ENCODE measurements around the gene KL.

Gene KL

DNA sequence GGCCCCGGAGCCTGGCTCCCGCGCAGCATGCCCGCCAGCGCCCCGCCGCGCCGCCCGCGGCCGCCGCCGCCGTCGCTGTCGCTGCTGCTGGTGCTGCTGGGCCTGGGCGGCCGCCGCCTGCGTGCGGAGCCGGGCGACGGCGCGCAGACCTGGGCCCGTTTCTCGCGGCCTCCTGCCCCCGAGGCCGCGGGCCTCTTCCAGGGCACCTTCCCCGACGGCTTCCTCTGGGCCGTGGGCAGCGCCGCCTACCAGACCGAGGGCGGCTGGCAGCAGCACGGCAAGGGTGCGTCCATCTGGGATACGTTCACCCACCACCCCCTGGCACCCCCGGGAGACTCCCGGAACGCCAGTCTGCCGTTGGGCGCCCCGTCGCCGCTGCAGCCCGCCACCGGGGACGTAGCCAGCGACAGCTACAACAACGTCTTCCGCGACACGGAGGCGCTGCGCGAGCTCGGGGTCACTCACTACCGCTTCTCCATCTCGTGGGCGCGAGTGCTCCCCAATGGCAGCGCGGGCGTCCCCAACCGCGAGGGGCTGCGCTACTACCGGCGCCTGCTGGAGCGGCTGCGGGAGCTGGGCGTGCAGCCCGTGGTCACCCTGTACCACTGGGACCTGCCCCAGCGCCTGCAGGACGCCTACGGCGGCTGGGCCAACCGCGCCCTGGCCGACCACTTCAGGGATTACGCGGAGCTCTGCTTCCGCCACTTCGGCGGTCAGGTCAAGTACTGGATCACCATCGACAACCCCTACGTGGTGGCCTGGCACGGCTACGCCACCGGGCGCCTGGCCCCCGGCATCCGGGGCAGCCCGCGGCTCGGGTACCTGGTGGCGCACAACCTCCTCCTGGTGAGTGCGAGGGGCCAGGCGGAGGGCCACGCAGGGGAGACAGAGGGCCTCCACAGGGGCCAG is at the start of gene KL:
TSS of gene KL (plus strand) at position 10 of the 909 bp plus-strand sequence. CDS start at position 28, 18 bp downstream.
- DNase-seq: peak in 2 of 58 donors; percentile 4 to 11

DNA sequence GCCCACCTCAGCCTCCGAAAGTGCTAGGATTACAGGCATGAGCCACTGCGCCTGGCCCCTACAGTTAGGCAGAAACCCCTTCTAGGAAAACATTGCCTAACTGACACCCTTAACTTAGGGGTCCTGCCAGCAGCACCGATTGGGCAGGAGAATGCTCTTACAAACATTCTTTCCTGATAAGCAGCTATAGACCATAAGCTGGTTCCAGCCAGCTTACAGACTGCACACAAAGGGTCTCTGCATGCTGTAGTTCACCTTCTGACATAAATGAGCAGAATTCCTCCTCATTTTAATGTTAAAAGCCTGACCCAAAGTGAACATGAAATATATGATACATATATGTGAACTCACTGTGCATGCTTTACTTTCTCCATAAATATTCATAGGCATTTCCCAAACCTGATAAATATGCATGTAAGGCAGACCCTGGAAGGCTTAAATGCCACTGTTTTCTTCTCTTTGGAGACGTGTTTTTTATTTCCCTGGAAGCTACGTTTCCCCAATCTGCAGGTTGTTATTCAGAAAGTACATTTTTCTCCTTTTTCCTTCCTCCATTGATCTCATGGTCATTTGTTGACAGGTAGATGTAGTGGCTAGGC is 48.5 kb upstream of the KL start:
- DNase-seq: no peak

GRCh38 chr13:32968316-32968715 is 47.9 kb upstream of the KL start:
- DNase-seq: no peak

DNA sequence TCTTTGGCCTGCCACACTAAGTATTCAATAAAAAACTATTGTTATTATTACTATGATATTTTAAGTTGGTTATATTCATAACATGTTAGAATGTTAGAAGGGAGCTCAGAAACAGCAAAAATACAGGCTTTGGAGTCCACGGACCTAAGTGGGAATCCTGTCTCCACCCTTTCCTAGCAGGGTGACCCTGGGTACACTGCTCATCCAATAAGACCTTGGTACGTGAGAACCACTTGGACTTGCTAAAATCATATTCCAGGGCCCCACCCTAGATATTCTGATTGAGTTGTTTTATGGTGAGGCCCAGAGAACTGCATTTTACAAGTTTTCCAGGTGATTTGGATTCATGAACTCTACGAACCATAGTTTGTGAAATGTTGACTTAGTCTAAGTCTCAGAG is 47.4 kb upstream of the KL start:
- DNase-seq: no peak

GRCh38 chr13:32969516-32969941 is 46.7 kb upstream of the KL start:
- DNase-seq: peak in 1 of 58 donors; percentile 10

DNA sequence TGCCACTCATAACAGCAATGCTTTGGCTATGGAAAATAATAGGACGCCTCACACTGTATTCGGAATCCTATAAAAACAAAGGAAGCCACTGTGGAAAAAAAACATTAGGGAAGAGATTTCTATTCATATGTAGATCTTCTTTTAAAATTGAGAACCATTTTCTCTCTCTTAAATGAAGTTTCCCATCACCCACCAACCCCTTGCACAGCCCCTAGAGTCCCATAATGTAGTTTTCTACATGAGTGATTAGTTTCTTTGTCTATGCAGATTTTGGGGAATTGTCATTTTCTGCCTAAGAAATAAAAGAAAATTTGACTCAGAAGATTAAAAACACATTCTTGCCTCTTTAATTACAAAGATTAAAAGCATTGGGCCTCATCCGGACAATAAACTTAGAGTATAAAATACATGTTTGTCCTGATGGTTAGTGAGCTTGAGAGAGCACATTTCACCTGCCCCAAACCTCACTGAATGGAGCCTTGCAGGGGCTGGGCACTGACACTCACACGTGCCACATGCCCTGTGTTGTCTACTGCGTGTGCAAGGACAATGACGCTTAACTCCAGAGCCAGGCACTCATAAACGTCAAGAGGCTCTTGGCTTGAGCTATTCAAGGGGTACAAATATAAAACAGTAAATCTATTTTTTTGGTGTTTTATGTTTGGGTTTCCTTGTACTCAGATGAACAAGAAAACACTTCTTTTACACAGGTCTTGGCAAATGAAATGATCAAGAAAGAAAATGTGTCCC is 40.0 kb upstream of the KL start:
- peak in 1 of 58 donors; percentile 1 for DNase-seq

DNA sequence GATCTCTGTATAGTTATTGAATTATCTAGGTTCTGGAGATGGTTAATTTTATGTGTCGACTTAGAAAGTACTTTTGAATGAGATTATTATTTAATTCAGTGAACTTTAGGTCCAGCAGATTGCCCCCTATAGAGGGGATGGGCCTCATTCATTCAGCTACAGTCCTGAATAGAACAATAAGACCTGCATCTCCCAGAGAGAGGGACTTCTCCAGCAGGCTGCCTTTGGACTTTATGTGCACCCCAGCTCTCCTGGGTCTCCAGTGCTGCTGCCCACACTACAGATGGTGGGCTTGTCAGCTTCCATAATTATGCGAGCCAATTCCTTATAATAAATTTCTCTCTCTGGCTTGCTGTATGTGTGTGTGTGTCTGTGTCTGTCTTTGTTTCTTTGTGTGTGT is 39.3 kb upstream of the KL start:
- no peak for DNase-seq

DNA sequence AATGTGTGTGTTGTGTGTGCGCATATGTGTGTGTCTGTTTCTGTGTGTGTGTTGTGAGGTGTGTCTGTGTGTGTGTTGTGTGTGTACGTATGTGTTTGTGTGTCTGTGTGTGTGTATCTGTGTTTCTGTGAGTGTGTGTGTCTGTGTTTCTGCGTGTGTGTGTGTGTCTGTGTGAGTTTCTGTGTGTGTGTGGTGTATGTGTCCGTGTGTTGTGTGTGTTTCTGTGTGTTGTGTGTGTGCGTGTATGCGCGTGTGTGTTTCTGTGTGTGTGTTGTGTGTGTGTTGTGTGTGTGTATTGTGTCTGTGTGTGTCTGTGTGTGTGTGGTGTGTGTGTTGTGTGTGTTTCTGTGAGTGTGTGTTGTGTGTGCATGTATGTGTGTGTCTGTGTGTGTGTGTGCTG is 38.9 kb upstream of the KL start:
- no peak for DNase-seq

DNA sequence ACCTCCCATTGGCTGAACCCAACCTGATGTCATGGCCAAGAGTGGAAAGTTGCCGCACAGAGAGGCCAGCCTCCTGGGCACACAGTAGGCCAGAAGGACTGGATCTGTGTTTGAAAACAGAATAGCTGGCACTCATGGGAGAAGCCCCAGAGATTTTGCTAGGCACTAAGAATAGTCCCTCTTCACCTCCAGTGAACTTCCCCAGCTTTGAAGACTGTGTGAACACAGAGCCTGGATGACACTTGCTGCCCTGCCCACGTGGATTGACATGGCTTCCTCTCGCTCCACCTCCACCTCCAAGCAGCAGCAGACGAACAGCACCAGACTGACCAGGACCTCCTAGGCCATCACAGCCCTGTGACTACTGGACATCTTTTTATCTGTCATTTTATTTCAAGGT is 37.9 kb upstream of the KL start:
- DNase-seq: no peak

DNA sequence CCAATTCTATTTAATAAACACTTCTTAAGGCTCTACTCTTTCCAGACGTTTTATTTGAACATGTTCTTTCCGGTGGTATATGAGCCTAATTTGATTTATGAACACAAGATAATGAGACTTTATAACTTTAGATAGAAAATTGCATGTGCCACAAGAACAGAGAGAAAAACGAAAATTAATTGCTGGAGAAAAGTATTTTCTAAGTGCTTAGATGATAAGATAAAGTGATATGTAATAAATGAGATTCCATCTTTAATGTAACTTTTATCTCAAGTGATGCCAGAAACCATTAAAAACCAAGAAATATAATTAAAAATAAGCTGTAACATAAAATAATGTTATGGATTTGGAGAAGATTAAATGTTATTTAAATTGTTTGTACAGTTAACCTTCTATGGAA is 33.2 kb upstream of the KL start:
- no peak for DNase-seq

DNA sequence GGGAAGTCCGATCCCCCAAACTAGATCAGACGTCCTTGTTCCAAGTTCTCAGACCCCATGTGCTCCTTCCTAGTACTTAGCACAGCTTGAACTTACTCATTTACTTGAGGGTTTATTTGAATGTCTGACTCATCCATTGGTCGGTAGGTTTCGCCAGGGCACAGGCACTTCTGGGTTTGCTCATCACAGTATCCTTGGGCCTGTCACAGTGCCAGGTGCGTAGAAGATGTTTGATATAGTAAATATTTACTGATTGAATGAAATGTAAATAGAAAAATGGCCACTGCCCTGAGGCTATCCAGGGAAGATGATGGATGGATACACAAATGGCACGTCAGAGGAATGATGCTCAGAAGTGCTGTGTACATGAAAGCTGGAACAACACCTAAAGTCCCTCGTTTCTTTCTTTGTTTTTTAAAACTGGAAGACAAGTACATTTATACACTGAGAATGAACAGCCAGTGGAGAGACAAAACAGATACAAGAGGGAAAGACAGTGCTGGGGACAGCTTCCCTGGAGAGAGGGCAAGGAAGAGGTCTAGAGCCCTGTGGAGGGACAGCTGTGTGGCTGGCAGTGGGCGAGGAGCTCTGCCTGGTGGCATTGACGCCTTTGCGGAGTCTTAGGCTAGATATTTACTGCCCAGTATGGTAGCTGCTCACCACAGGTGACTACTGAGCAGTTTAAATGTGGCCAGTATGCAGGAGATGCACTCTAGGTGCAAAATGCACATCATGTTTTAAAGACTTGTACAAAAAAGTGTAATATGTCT is 31.2 kb upstream of the KL start:
- DNase-seq: no peak

- no peak for DNase-seq
Measured at GRCh38 chr13:32986552-32986951, 29.7 kb upstream of the KL start.

- DNase-seq: no peak
Measured at GRCh38 chr13:32987462-32987861, 28.8 kb upstream of the KL start.

GRCh38 chr13:32988608-32989289 is 27.5 kb upstream of the KL start:
- no peak for DNase-seq

DNA sequence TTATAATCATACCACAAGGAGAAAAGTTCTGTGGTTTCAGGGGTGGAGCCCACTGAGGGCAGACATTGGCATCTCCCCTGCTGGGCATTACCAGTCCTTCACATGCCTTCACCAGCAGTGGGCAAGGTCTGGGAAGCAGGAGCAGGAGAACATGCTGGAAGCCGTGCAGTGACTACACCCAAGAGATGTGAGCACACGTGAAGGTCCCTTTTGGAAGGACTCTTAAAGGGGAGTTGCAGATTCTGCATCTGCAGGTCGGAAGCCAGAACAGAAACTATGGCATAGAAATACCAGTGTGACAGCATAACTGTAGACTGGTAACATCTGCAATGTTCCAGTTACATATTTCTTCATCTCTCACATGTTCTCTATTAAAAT is 26.9 kb upstream of the KL start:
- DNase-seq: no peak

- no peak for DNase-seq
Measured at GRCh38 chr13:32989942-32990341, 26.3 kb upstream of the KL start.

DNA sequence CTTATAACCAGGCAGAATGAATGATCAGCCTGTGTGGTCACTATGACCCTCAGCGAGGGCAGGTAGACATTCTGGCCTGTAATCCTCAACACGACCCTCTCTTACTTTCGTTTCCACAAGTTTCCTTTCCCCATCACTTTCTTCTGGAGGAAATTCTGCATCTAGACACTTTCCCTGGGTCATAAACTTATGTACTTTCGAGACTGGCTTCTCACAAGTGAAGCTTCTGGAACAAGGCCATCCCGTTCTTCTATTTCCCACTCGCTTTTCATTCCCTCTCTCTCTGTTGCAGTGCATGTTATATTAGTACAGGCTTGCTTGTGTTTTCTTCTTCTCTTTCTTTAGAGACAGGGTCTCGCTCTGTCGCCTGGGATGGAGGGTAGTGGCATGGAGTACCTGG is 23.1 kb upstream of the KL start:
- DNase-seq: no peak

DNA sequence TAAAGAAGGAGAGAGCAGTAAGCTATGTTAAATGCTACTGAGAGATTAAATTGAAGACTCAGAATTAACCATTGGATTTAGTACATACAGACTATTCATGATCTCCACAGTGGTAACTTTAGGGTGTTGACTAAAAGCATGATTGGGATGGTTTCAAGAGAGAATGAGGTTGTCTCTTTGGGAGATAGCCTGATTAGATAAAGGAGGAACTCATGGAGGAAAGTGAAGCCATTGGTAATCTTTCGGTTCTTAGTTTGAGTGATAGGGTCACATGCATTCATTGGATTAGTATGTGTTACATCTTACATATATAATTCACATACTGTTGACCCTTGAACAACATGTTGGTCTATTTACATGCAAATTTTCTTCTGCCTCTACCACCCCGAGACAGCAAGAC is 18.8 kb upstream of the KL start:
- no peak for DNase-seq

DNA sequence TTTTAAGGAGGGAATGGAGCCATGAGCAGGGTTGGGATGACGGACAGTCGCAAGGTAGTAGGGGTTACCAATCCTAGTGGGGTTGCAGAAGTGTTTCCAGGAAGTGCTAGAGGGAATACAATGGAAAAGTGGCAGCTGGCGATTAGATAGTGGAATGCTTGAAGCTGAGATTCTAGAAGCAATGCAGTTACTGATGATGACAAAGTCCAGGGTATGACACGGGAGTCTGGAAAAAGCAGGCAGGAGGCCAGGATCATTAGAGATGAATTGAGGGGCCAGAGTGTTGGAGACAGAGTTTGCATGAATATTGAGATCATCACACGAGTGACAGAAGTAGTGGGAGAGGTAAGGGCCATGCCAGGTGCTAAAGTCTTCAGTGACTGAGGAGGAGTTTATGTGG is 17.3 kb upstream of the KL start:
- no peak for DNase-seq

DNA sequence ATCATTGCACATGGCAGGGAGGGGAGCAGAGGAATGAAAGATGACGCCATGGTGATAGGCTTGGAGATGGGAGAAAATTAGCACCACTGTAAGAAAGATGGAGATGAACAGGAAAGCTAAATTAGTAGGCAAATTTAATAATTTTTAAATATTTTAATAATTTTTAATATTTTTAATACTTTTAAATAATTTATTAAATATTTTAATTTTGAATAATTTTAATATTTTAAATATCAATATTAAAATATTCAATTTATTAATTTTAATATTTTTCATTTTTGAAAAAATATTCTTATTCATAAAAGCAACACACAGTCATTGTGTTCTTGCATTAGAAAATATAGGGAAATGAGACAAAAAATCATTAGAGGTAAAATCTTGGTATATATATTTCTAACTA is 15.9 kb upstream of the KL start:
- DNase-seq: no peak

- no peak for DNase-seq
Measured at GRCh38 chr13:33003458-33004019, 12.7 kb upstream of the KL start.
